Iris pigment epithelial cell (primary cell): Measurements from ENCODE around the gene MIX23.

ENCODE experiments used
- DNase-seq: peaks from one replicate; pipeline ENCODE4 v3.0.0-alpha.2; 2011; ENCODE audit warnings: low read depth

Gene MIX23

GRCh38 chr3:122382888-122383666, at the start of gene MIX23:
TSS of gene MIX23 (minus strand) at chr3:122383231. CDS start at chr3:122383224, 7 bp downstream.
- peak; percentile 82 for DNase-seq

- no peak for DNase-seq
Measured at GRCh38 chr3:122430371-122430770, 47.3 kb upstream of the MIX23 start.

GRCh38 chr3:122427857-122428471, 44.9 kb upstream of the MIX23 start:
- DNase-seq = peak; percentile 32

- no peak for DNase-seq
Measured at GRCh38 chr3:122421836-122422235, 38.8 kb upstream of the MIX23 start.

GRCh38 chr3:122421101-122421500, 38.1 kb upstream of the MIX23 start:
- no peak for DNase-seq

GRCh38 chr3:122416966-122417365, 33.9 kb upstream of the MIX23 start:
- peak; percentile 15 for DNase-seq

- DNase-seq = peak; percentile 96
Measured at GRCh38 chr3:122415762-122416654, 33.0 kb upstream of the MIX23 start, which contains the start of gene WDR5B. TSS of gene WDR5B (minus strand) at chr3:122416062. CDS start at chr3:122415528, 534 bp downstream.

GRCh38 chr3:122415104-122415744, 32.2 kb upstream of the MIX23 start:
- DNase-seq = peak; percentile 69

- no peak for DNase-seq
Measured at GRCh38 chr3:122414391-122414790, 31.4 kb upstream of the MIX23 start.

- DNase-seq = no peak
Measured at GRCh38 chr3:122410639-122411038, 27.6 kb upstream of the MIX23 start.

GRCh38 chr3:122410111-122410510, 27.1 kb upstream of the MIX23 start:
- no peak for DNase-seq

- DNase-seq = no peak
Measured at GRCh38 chr3:122409446-122409845, 26.4 kb upstream of the MIX23 start.

GRCh38 chr3:122407946-122408345, 24.9 kb upstream of the MIX23 start:
- DNase-seq = no peak

GRCh38 chr3:122406198-122406597, 23.2 kb upstream of the MIX23 start:
- no peak for DNase-seq

- no peak for DNase-seq
Measured at GRCh38 chr3:122405015-122405414, 22.0 kb upstream of the MIX23 start.

GRCh38 chr3:122403489-122403888, 20.5 kb upstream of the MIX23 start:
- peak; percentile 60 for DNase-seq

- no peak for DNase-seq
Measured at GRCh38 chr3:122398920-122399319, 15.9 kb upstream of the MIX23 start.

- DNase-seq = peak; percentile 62
Measured at GRCh38 chr3:122397201-122397600, 14.2 kb upstream of the MIX23 start.

GRCh38 chr3:122396511-122396910, 13.5 kb upstream of the MIX23 start:
- no peak for DNase-seq

GRCh38 chr3:122395582-122395981, 12.6 kb upstream of the MIX23 start:
- no peak for DNase-seq

GRCh38 chr3:122394173-122394572, 11.1 kb upstream of the MIX23 start:
- DNase-seq = peak; percentile 28
